Stimulated activated CD4-positive, alpha-beta T cell treated with anti-CD3 and anti-CD28 coated beads, Interleukin-15, amount 100 ng/mL, for 48 hours (primary cell): ENCODE results near the gene ERCC2.
"Not testable (repeated sequence)": the region's sequence is repeated elsewhere in the genome, so short reads cannot be mapped to it uniquely, and the experiment has no call there.

Experiments
- DNase-seq, 2 donors: peaks; one replicate each; pipeline ENCODE4 v3.0.0-alpha.2; 2020; ENCODE audit warnings: low read depth in 2 of 2

The ERCC2 gene

GRCh38 chr19:45333609-45334303 lies 36.6 kb downstream of the ERCC2 start:
- no peak for DNase-seq

GRCh38 chr19:45331411-45331810 lies 39.0 kb downstream of the ERCC2 start:
- DNase-seq = no peak

GRCh38 chr19:45327404-45328143 lies 42.8 kb downstream of the ERCC2 start:
- DNase-seq = no peak

GRCh38 chr19:45324349-45324907 lies 45.9 kb downstream of the ERCC2 start:
- no peak for DNase-seq

- no peak for DNase-seq
Measured at GRCh38 chr19:45323671-45324081, 46.7 kb downstream of the ERCC2 start.

GRCh38 chr19:45322744-45323281 lies 47.6 kb downstream of the ERCC2 start, which contains the start of gene CKM:
Gene CKM, minus strand, starts transcription at chr19:45322875. Its CDS starts 3,162 bp downstream, at chr19:45319713.
- no peak for DNase-seq

GRCh38 chr19:45322311-45322710 lies 48.1 kb downstream of the ERCC2 start:
- DNase-seq = no peak

GRCh38 chr19:45321848-45322247 lies 48.5 kb downstream of the ERCC2 start:
- DNase-seq = no peak

GRCh38 chr19:45320997-45321775 lies 49.2 kb downstream of the ERCC2 start:
- no peak for DNase-seq

- no peak for DNase-seq
Measured at GRCh38 chr19:45315304-45315703, 55.1 kb downstream of the ERCC2 start.

- DNase-seq = no peak
Measured at GRCh38 chr19:45314708-45315245, 55.6 kb downstream of the ERCC2 start.

GRCh38 chr19:45312285-45312684 lies 58.1 kb downstream of the ERCC2 start:
- DNase-seq = not testable (repeated sequence)

GRCh38 chr19:45311621-45312020 lies 58.8 kb downstream of the ERCC2 start:
- DNase-seq = no peak

- not testable (repeated sequence) for DNase-seq
Measured at GRCh38 chr19:45309322-45309721, 61.1 kb downstream of the ERCC2 start.

GRCh38 chr19:45307361-45307760 lies 63.0 kb downstream of the ERCC2 start:
- DNase-seq = no peak

GRCh38 chr19:45306518-45307027 lies 63.8 kb downstream of the ERCC2 start:
- no peak for DNase-seq

- DNase-seq = no peak
Measured at GRCh38 chr19:45306040-45306439, 64.3 kb downstream of the ERCC2 start.

- DNase-seq = no peak
Measured at GRCh38 chr19:45305421-45305820, 65.0 kb downstream of the ERCC2 start.

GRCh38 chr19:45305007-45305406 lies 65.4 kb downstream of the ERCC2 start:
- DNase-seq = no peak

- DNase-seq = no peak
Measured at GRCh38 chr19:45304141-45304926, 66.0 kb downstream of the ERCC2 start.
